Ishikawa (cell line): ENCODE results near the gene PLPP7.

ENCODE experiments used
- CEBPB ChIP-seq: IDR thresholded peaks from 2 replicates; pipeline ENCODE4 v1.6.1; 2012
- EP300 ChIP-seq: IDR thresholded peaks from 2 replicates; pipeline ENCODE4 v1.6.1; 2012; ENCODE audit warnings: borderline replicate concordance
- RAD21 ChIP-seq: IDR thresholded peaks from 2 replicates; pipeline ENCODE4 v1.6.1; 2012; ENCODE audit warnings: low read depth
- REST ChIP-seq: IDR thresholded peaks from 2 replicates; pipeline ENCODE4 v1.6.1; 2012; ENCODE audit warnings: low read depth, mild to moderate bottlenecking
- TAF1 ChIP-seq: IDR thresholded peaks from 2 replicates; pipeline ENCODE4 v1.6.1; 2012; ENCODE audit warnings: low read depth, mild to moderate bottlenecking

- TF ChIP-seq CEBPB, result no peak
- TF ChIP-seq TAF1, result no peak
- no peak for TF ChIP-seq REST
- no peak for TF ChIP-seq RAD21
- TF ChIP-seq EP300, result no peak
Observed at GRCh38 chr9:131297903-131298302, 8.4 kb downstream of the PLPP7 start.
